Endometrial microvascular endothelial cells (primary cell): Measurements from ENCODE around the gene PLEKHA7. TPM values are rescaled to one million over a fixed set of nuclear protein-coding genes. Genes with fewer than 3 reads are reported as not detected.
"Not testable (repeated sequence)": the region's sequence is repeated elsewhere in the genome, so short reads cannot be mapped to it uniquely, and the experiment has no call there.

ENCODE experiments used
- in situ Hi-C: cut with HindIII; loops from 2 replicates; pipeline ENCODE4 v1.10.0; 2017; ENCODE audit warnings: low sequenced_read_pairs, low pct_unique_long_range_greater_than_20kb; ENCODE audit errors: inconsistent ontology term
- total RNA-seq: library from RNA; depleted of rRNA; stranded (reverse); fragments of >200 nt; gene quantifications from one replicate; pipeline ENCODE4 v1.2.3, GENCODE V29; 2015; ENCODE audit errors: inconsistent ontology term

Gene PLEKHA7
- total RNA-seq, 1 donor from 2014 or later = 0.19 TPM

DNA sequence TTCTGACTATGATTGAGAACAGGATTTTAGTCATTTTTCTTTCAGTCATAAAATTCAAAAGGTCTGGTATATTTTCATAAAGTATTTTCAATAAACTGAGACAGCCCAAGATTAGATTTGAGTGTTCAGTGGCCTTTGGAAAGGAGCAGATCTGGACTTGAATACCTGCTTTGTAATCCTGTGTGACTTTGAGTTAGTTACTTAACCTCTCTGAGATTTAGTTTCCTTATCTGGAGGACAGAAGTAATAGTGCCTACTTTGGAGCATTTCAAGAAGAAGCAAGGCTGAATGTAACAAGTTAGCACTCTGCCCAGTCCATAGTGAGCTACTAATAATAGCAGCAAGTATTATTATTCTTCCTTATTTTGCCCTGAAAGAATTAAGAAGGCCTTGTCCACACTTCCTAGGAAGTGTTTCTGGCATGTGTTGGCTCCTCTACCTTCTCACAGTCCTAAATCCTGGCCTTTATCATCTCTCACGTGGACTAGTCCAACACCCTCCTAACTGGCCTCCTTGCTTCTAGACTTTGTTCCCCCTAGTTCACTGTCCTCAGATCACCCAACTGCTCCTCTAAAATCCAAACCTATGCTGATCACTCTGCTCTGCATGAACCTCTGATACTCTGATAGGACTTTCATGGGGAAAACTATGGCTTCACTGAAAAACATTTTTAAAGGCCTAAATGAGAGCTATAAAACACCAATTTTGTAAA, 115.8 kb downstream of the PLEKHA7 start:
- in situ Hi-C loops = no loop called here

- in situ Hi-C loops = no loop called here
These were observed 116.6 kb downstream of the PLEKHA7 start for GRCh38 chr11:16897470-16898061.

GRCh38 chr11:16896729-16897469, 117.3 kb downstream of the PLEKHA7 start:
- in situ Hi-C loops = no loop called here

DNA sequence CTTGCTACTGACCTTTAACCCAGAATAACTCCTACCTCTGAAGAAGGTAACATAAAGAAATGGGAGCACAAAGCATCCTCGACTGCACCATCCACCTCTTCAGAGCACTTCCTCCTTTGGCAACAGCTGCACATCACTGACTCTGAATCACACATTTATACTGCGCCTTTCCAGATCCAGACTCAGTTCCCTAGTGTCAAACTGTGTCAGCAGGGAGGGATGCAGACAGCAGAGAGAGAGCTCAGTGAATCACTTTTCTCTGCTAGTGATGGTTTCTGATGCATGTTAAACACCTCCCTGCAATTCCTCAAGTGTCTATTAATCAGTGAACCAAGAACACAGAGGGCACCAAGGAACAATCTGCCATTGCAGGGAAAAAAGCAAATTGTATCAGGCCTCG, 118.9 kb downstream of the PLEKHA7 start:
- in situ Hi-C loops = no loop called here

DNA sequence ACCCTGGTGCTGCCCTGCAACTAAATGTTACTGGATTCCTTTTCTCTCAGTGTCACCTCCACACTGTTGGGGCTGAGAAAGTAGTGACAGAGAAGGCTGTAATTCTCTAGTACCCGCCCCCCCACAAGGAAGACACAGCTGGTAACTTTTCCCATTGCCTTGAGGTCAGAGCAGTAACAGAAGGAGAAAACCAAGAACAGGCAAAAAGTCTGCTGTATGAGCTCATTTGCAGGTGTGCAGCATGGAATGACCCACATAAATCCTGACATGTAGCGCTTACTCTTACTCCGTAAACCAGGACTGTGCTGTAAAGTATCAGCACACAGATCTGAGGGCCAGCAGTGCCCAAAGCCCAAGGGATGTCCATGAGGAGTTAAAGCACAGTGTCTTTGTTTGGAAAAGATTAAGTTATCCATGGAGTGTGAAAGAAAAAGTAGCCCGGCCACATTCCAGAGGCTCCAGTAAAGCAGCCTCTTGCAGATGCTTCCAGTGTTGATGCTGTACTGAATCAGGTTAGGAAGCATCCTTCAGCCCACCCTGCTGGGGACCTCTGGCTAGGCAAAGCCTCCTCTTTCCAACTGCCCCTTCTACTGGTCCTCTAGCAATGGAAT, 120.7 kb downstream of the PLEKHA7 start:
- in situ Hi-C loops = no loop called here

DNA sequence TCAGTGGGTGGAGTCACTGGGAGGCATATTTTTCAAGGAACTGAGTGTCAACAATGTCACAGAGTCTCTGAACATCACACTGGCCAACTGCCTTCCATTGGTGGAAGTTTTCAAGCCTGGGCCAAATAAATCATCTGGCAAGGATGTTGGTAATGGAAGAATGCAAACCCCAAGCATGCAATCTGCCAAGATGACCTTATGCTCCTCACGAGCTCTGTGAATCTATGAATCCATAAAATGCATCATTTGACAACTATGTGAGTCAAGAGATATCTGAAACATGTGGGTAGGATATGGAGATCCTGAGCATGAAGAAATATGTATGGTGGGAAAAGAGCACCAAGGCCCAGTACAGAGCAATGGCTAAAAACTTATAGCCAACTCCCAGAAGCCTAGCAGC, 122.2 kb downstream of the PLEKHA7 start:
- in situ Hi-C loops = no loop called here

DNA sequence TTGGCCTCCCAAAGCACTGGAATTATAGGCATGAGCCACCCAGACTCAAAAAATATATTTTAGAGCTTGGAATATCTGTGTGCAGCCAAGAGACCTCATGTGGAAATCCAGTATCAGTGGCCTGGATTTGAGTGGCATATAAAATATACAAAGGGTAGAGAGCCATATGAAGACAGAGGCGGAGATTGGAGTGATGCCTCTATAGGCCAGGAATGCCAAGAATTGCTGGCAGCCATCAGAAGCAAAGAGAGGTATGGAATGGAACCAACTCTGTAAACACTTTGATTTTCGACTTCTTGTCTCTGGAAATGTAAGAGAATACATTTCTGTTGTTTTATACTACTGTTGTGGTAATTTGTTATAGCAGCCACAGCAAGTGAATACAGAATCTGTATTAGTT, 123.0 kb downstream of the PLEKHA7 start:
- in situ Hi-C loops = no loop called here

GRCh38 chr11:16890442-16890841, 123.8 kb downstream of the PLEKHA7 start:
- in situ Hi-C loops = no loop called here

DNA sequence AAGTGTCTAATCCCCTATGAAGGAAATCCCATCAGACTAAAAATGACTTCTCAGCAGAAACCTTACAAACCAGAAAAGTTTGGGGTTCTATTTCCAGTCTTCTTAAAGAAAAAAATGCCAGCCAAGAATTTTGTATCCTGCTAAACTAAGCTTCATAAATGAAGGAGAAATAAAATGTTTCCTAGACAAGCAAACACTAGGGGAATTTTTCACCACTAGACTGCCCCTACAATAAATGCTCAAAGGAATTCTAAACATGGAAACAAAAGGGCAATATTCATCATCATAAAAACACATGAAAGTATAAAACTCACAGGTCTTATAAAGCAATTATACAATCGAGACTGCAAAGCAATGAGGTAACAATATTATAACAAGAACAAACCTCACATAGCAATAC, 124.3 kb downstream of the PLEKHA7 start:
- in situ Hi-C loops = no loop called here

DNA sequence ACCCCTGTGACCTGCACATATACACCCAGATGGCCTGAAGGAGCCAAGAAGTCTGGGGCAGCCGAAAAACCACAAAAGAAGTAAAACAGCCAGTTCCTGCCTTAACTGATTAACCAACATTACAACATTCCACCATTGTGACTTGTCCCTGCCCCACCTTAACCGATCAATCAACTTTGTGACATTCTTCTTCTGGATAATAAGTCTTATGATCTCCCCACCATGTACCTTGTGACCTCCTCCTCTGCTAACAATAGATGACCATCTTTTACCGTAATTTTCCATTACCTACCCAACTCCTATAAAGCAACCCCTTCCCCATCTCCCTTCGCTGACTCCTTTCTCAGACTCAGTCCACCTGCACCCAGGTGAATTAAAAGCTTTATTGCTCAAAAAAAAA, 125.2 kb downstream of the PLEKHA7 start:
- in situ Hi-C loops = not testable (repeated sequence)

DNA sequence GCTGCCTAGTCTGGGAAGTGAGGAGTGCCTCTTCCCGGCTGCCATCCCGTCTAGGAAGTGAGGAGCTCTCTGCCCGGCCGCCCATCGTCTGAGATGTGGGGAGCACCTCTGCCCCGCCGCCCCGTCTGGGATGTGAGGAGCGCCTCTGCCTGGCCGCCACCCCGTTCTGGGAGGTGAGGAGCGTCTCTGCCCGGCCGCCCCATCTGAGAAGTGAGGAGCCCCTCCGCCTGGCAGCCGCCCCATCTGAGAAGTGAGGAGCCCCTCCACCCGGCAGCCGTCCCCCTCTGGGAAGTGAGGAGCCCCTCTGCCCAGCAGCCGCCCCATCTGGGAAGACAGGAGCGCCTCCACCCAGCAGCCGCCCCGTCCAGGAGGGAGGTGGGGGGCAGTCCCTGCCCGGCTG, 126.3 kb downstream of the PLEKHA7 start:
- in situ Hi-C loops = not testable (repeated sequence)

- in situ Hi-C loops = no loop called here
These were observed 131.0 kb downstream of the PLEKHA7 start for GRCh38 chr11:16883174-16883573.

DNA sequence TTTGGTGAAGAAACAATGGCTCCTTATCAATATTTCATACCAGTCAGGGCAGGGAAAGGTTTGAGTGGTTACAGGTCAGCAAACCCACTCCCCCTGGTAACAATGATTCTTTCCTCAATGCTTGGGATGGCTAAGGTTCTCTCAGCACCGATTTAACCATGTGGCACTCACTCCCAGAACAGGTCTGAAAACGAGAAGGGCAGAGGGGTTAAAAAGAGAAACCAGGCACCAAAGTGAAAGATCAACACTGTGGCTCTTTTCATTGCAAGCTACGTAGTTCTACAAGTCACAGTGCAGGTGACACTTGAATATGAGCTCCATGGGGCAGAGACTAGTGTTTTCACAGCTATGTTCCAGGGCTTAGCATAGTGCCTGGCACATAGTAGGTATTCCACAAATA, 132.4 kb downstream of the PLEKHA7 start:
- in situ Hi-C loops = no loop called here

- in situ Hi-C loops = no loop called here
These were observed 133.0 kb downstream of the PLEKHA7 start for GRCh38 chr11:16881074-16881709.

- in situ Hi-C loops = no loop called here
These were observed 133.9 kb downstream of the PLEKHA7 start for GRCh38 chr11:16880184-16880801.

DNA sequence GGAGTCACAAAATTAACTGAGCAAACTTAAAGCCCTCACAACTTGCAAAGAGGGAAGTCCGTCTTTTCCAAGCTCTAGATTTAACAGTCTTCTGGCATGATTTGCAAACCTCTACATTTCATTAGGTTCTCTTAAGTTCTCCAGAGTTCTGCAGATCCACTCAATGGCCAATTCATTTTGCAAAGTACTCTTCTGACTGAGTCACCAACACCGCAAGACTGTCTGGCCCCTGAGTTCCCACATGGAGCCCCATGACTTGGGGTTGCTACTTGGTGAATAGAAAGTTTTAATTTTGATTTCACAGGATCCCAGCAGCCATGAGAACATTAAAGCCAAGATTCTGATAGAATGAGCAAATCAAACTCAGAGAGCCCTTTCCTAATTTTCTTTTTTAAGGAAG, 134.5 kb downstream of the PLEKHA7 start:
- in situ Hi-C loops = no loop called here

- in situ Hi-C loops = no loop called here
These were observed 137.4 kb downstream of the PLEKHA7 start for GRCh38 chr11:16876837-16877236.

- in situ Hi-C loops = no loop called here
These were observed 138.0 kb downstream of the PLEKHA7 start for GRCh38 chr11:16876053-16876752.
